Peyer's patch (tissue), 4 donors: Measurements from ENCODE around the gene ZNF213. TPM values are rescaled to one million over a fixed set of nuclear protein-coding genes. Genes with fewer than 3 reads are reported as not detected.
A peak's percentile ranks its signal among the peaks of the same experiment; 100 is the strongest.
"Not testable (repeated sequence)": the region's sequence is repeated elsewhere in the genome, so short reads cannot be mapped to it uniquely, and the experiment has no call there.

ENCODE experiments used
- DNase-seq, 3 donors: peaks; one replicate each; pipeline ENCODE4 v3.0.0-alpha.2; 2017 to 2019
- H3K27ac ChIP-seq, 4 donors: fragments of 200-600 bp; sonication (generic); one replicate each; pipeline ENCODE4 v1.5.1; 2016 to 2019
- H3K27me3 ChIP-seq, 2 donors: fragments of 200-600 bp; sonication (generic); one replicate each; pipeline ENCODE4 v1.5.1; 2019
- H3K36me3 ChIP-seq, 3 donors: fragments of 200-600 bp; sonication (generic); one replicate each; pipeline ENCODE4 v1.5.1; 2016 to 2019
- H3K4me1 ChIP-seq, 4 donors: fragments of 200-600 bp; sonication (generic); one replicate each; pipeline ENCODE4 v1.5.1; 2016 to 2019
- H3K4me3 ChIP-seq, 4 donors: fragments of 200-600 bp; sonication (generic); 1 replicate in 3 of 4; 2 replicates in 1 of 4; pipeline ENCODE4 v1.5.1; 2016 to 2019; ENCODE audit warnings: mild to moderate bottlenecking in 1 of 4
- H3K9me3 ChIP-seq, 4 donors: fragments of 200-600 bp; sonication (generic); one replicate each; pipeline ENCODE4 v1.5.1; 2016 to 2019; ENCODE audit warnings: mild to moderate bottlenecking in 1 of 4
- CTCF ChIP-seq, 6 experiments: fragments of 450-650 bp in 4 of 6; fragments of 200-600 bp in 2 of 6; sonication (generic) in 1 of 6; IDR thresholded peaks; one replicate each; pipeline ENCODE4 v1.5.1; 2017 to 2019; ENCODE audit warnings: antibody characterized with exemption in 6 of 6, mild to moderate bottlenecking in 3 of 6, moderate library complexity in 1 of 6
- POLR2A ChIP-seq, 2 donors: fragments of 450-650 bp; IDR thresholded peaks; one replicate each; pipeline ENCODE4 v1.5.1; 2017; ENCODE audit warnings: antibody characterized with exemption in 2 of 2, mild to moderate bottlenecking in 2 of 2, moderate library complexity in 2 of 2
- total RNA-seq, 4 donors: library from RNA; depleted of rRNA; stranded (reverse); fragments of >200 nt; gene quantifications; one replicate each; pipeline ENCODE4 v1.1.0, GENCODE V29; 2016

Gene ZNF213
- total RNA-seq, 4 donors from 2014 or later: 14.9 to 40.6 (median 18.4) TPM

- Histone ChIP-seq H3K9me3 (peaks cover 0 to 7% (median 0%) of the 10 kb centered on the region in 4 donors), H3K27ac (no peak overlapping the region), H3K4me3 (no peak overlapping the region), H3K27me3 (peaks cover 7 to 63% of the 10 kb centered on the region in 2 donors), H3K4me1 (peaks cover 0 to 24% (median 13%) of the 10 kb centered on the region in 4 donors), H3K36me3 (no peaks in the 10 kb centered on the region)
- TF ChIP-seq POLR2A (IDR thresholded peaks at IDR 0.05) (no peak), CTCF (IDR thresholded peaks at IDR 0.05) (no peak)
- DNase-seq: no peak
These were observed 40.6 kb downstream of the ZNF213 start for GRCh38 chr16:3175157-3176093.

GRCh38 chr16:3179651-3180050, 44.8 kb downstream of the ZNF213 start:
- peaks cover 0 to 14% (median 11%) of the 10 kb centered on the region in 4 donors for H3K4me1 ChIP-seq
- H3K27me3 ChIP-seq: peaks cover 0 to 55% of the 10 kb centered on the region in 2 donors
- no peak overlapping the region for H3K4me3 ChIP-seq
- no peak overlapping the region for H3K27ac ChIP-seq
- no peaks in the 10 kb centered on the region for H3K36me3 ChIP-seq
- H3K9me3 ChIP-seq: peaks cover 0 to 3% (median 0%) of the 10 kb centered on the region in 4 donors
- TF ChIP-seq POLR2A (IDR thresholded peaks at IDR 0.05) (no peak), CTCF (IDR thresholded peaks at IDR 0.05) (no peak)
- no peak for DNase-seq

- Histone ChIP-seq H3K27ac (no peak overlapping the region), H3K4me3 (no peak overlapping the region), H3K36me3 (no peaks in the 10 kb centered on the region), H3K4me1 (peaks cover 0 to 14% (median 11%) of the 10 kb centered on the region in 4 donors), H3K9me3 (no peaks in the 10 kb centered on the region), H3K27me3 (peaks cover 0 to 50% of the 10 kb centered on the region in 2 donors)
- no peak for DNase-seq
- TF ChIP-seq CTCF (IDR thresholded peaks at IDR 0.05): no peak
- TF ChIP-seq POLR2A (IDR thresholded peaks at IDR 0.05): no peak
These were observed 45.6 kb downstream of the ZNF213 start for GRCh38 chr16:3180445-3180878.

GRCh38 chr16:3182293-3182607, 47.4 kb downstream of the ZNF213 start:
- DNase-seq, H3K27ac ChIP-seq, H3K9me3 ChIP-seq, H3K36me3 ChIP-seq, H3K4me3 ChIP-seq: not testable (repeated sequence)
- Histone ChIP-seq H3K4me1 (peaks cover 0 to 14% (median 11%) of the 10 kb centered on the region in 4 donors), H3K27me3 (peaks cover 0 to 46% of the 10 kb centered on the region in 2 donors)

GRCh38 chr16:3182608-3183444, 48.0 kb downstream of the ZNF213 start:
- Histone ChIP-seq H3K36me3 (no peaks in the 10 kb centered on the region), H3K27ac (no peak overlapping the region), H3K4me1 (peaks cover 0 to 14% (median 11%) of the 10 kb centered on the region in 4 donors), H3K27me3 (peaks cover 0 to 41% of the 10 kb centered on the region in 2 donors), H3K4me3 (peak overlapping the region in 3 of 4 donors; percentile 32 to 40 (median 34)), H3K9me3 (no peaks in the 10 kb centered on the region)
- DNase-seq: peak in 2 of 3 donors; percentile 38 to 67
- peak in 4 of 6 experiments; percentile 17 to 31 (median 23) for TF ChIP-seq CTCF (IDR thresholded peaks at IDR 0.05)
- no peak for TF ChIP-seq POLR2A (IDR thresholded peaks at IDR 0.05)
